CD4-positive, alpha-beta T cell (primary cell): ENCODE results near the gene FRMD6. TPM values are rescaled to one million over a fixed set of nuclear protein-coding genes. Genes with fewer than 3 reads are reported as not detected.

Source experiments
- ATAC-seq: fragments of 200-7000 bp; cut with Tn5 transposase; one replicate; pipeline ENCODE4 v1.10.0; 2022; ENCODE audit warnings: mild to moderate bottlenecking; ENCODE audit not compliant: poor library complexity
- CTCF ChIA-PET: fragments of 350-600 bp; sonication (Branson Sonifier 250); formaldehyde crosslinking; loops from one replicate; lab custom pipeline; 2021; ENCODE audit warnings: antibody characterized with exemption, inconsistent platforms; lab: Charles Lee
- POLR2A ChIA-PET: fragments of 350-600 bp; sonication (Branson Sonifier 250); formaldehyde crosslinking; loops from one replicate; lab custom pipeline; 2021; ENCODE audit warnings: antibody characterized with exemption, inconsistent platforms; lab: Charles Lee
- DNase-seq, 14 experiments: peaks; one replicate each; pipeline ENCODE4 v3.0.0-alpha.2; 2013 to 2020; ENCODE audit warnings: mixed read lengths in 2 of 14
- H3K27ac ChIP-seq, 2 donors: one replicate each; pipeline versions ENCODE4 v1.5.1 to v1.7.0; 2013; ENCODE audit warnings: low read length in 2 of 2, low read depth in 1 of 2, mild to moderate bottlenecking in 1 of 2
- H3K27me3 ChIP-seq, 2 experiments: 1 replicate in 1 of 2; 2 replicates in 1 of 2; pipeline versions ENCODE4 v1.6.1 to v1.7.0; 2013; ENCODE audit warnings: low read length in 2 of 2, control low read depth in 1 of 2, mild to moderate bottlenecking in 1 of 2, moderate library complexity in 1 of 2; ENCODE audit not compliant: insufficient read depth in 2 of 2, control insufficient read depth in 1 of 2
- H3K36me3 ChIP-seq: one replicate; pipeline ENCODE4 v1.6.1; 2013; ENCODE audit warnings: low read length, control low read depth; ENCODE audit not compliant: insufficient read depth
- H3K4me1 ChIP-seq: one replicate; pipeline ENCODE4 v1.6.1; 2013; ENCODE audit warnings: low read length, control low read depth; ENCODE audit not compliant: insufficient read depth
- H3K4me3 ChIP-seq: one replicate; pipeline ENCODE4 v1.5.1; 2013; ENCODE audit warnings: mild to moderate bottlenecking, low read length, moderate library complexity
- H3K9me3 ChIP-seq, 2 experiments: 1 replicate in 1 of 2; 2 replicates in 1 of 2; pipeline versions ENCODE4 v1.6.1 to v1.7.0; 2013; ENCODE audit warnings: low read length in 2 of 2, mild to moderate bottlenecking in 2 of 2, control low read depth in 1 of 2, moderate library complexity in 1 of 2; ENCODE audit not compliant: control insufficient read depth in 1 of 2, insufficient read depth in 1 of 2
- H3K27ac Mint-ChIP-seq: one replicate; pipeline ENCODE4 v1.8.0; 2020; ENCODE audit warnings: mixed read lengths
- H3K27me3 Mint-ChIP-seq: one replicate; pipeline ENCODE4 v1.8.0; 2021; ENCODE audit warnings: mixed read lengths
- H3K36me3 Mint-ChIP-seq: one replicate; pipeline ENCODE4 v1.8.0; 2021; ENCODE audit warnings: low read depth, mixed read lengths
- H3K4me1 Mint-ChIP-seq: one replicate; pipeline ENCODE4 v1.8.0; 2021; ENCODE audit warnings: low read depth, mixed read lengths
- H3K4me3 Mint-ChIP-seq: one replicate; pipeline ENCODE4 v1.8.0; 2020; ENCODE audit warnings: mild to moderate bottlenecking, mixed read lengths
- H3K9me3 Mint-ChIP-seq: one replicate; pipeline ENCODE4 v1.8.0; 2020; ENCODE audit warnings: mixed read lengths
- intact Hi-C, 2 experiments: fragments of 100-400 bp; cut with DNase I in 1 of 2; cut with micrococcal nuclease in 1 of 2; formaldehyde crosslinking; loops; one replicate each; pipeline versions ENCODE4 v1.15.1 to v1.9.0; 2023 to 2025; cut with DNase I, micrococcal nuclease
- total RNA-seq, 174 experiments: library from RNA in 2 of 174; stranded (reverse) in 2 of 174; gene quantifications; one replicate each; pipeline ENCODE4 v1.2.3 and lab custom pipeline; 2021 to 2026
- TF ChIP-seq, protein P1 (sequence below): fragments of 200-600 bp; IDR thresholded peaks from one replicate; pipeline ENCODE4 v1.8.0; 2022; ENCODE audit warnings: antibody characterized with exemption, mild to moderate bottlenecking

FRMD6 gene
- total RNA-seq, 2 experiments from 2014 or later, result 1.4 to 1.5 TPM

DNA sequence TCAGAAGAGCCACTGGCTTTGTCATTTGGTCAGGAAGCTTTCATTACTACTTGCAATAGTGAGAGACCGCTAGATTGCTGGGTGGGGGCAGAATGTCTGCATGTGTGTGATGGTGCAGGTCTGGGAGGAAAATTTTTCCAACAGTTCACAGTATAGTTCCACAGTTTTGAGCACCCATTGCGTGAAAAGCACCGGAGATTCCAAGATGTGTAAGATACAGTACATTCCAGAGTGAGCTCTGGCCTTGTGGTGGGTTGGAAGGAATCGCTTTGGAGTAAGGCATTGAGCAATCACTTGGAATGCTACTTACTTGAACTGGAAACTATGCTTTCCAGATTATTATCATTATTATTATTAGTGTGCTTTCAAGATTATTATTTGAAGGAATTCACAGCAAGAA lies 47.6 kb upstream of the FRMD6 start:
- Histone ChIP-seq H3K4me3 (no peak overlapping the region), H3K27ac (no peak overlapping the region), H3K4me1 (no peaks in the 10 kb centered on the region), H3K9me3 (no peaks in the 10 kb centered on the region), H3K27me3 (peaks cover 4% of the 10 kb centered on the region in 2 experiments), H3K36me3 (no peaks in the 10 kb centered on the region)
- H3K27ac Mint-ChIP-seq, result no peak overlapping the region
- intact Hi-C loops, result no loop called here
- H3K4me1 Mint-ChIP-seq, result no peaks in the 10 kb centered on the region
- ATAC-seq (no peak), DNase-seq (no peak)
- H3K9me3 Mint-ChIP-seq, result no peaks in the 10 kb centered on the region
- no peaks in the 10 kb centered on the region for H3K36me3 Mint-ChIP-seq
- H3K27me3 Mint-ChIP-seq, result peaks cover 21% of the 10 kb centered on the region
- no peak overlapping the region for H3K4me3 Mint-ChIP-seq
- ChIA-PET POLR2A (no interaction called here), CTCF (no interaction called here)
- TF ChIP-seq, protein P1, sequence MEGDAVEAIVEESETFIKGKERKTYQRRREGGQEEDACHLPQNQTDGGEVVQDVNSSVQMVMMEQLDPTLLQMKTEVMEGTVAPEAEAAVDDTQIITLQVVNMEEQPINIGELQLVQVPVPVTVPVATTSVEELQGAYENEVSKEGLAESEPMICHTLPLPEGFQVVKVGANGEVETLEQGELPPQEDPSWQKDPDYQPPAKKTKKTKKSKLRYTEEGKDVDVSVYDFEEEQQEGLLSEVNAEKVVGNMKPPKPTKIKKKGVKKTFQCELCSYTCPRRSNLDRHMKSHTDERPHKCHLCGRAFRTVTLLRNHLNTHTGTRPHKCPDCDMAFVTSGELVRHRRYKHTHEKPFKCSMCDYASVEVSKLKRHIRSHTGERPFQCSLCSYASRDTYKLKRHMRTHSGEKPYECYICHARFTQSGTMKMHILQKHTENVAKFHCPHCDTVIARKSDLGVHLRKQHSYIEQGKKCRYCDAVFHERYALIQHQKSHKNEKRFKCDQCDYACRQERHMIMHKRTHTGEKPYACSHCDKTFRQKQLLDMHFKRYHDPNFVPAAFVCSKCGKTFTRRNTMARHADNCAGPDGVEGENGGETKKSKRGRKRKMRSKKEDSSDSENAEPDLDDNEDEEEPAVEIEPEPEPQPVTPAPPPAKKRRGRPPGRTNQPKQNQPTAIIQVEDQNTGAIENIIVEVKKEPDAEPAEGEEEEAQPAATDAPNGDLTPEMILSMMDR, result no peak

DNA sequence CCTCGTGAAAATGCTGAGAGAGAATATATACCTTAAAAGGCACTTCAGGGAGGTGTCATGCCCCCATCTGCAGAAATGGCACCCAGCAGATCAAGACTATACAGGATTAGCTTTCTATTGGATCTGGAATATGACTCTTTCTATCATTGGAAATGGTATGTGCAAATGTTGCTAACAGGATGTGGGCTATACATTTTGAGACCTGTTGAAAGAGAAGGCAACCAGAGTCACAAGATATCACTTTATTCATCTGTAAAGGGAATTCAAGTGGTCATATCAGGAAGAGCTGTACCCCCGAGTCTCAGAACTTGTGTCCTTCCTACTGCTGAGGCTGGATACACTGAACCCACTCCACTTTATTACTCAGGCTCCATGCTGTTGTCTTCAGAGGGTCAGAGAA lies 46.1 kb upstream of the FRMD6 start:
- peaks cover 26% of the 10 kb centered on the region for H3K27me3 Mint-ChIP-seq

DNA sequence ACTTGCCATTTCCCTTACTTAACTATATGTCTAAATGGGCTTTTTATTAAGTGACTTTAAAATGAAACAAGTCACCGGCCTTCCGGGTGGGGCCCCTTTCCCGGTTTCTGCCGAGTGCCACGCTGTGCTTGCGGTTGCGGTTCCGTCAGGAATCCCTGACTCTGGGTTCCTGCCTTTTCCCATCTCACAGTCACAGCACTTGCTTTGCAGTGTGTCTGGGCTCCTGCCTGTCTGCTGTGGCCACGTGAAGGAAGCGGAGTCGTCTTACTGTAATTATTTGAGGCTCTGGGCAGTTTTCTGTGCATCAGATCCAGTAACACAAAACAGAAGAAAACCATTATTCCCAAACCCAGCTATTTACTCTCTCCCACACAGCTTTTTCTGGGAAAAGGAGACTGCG lies 44.0 kb upstream of the FRMD6 start:
- intact Hi-C loops, result loop anchor here in 1 of 2 experiments (1.0 kb wide), 1 partner anchor 8 kb away; no protein-coding TSS in a partner anchor
- Mint-ChIP-seq H3K4me1 (no peaks in the 10 kb centered on the region), H3K27me3 (peaks cover 26% of the 10 kb centered on the region), H3K27ac (no peak overlapping the region), H3K9me3 (no peaks in the 10 kb centered on the region), H3K4me3 (no peak overlapping the region), H3K36me3 (no peaks in the 10 kb centered on the region)
- Histone ChIP-seq H3K9me3 (no peaks in the 10 kb centered on the region), H3K27me3 (peaks cover 0 to 4% of the 10 kb centered on the region in 2 experiments), H3K4me3 (no peak overlapping the region), H3K36me3 (no peaks in the 10 kb centered on the region), H3K27ac (no peak overlapping the region), H3K4me1 (no peaks in the 10 kb centered on the region)
- TF ChIP-seq, protein P1, result no peak
- ChIA-PET POLR2A (no interaction called here), CTCF (no interaction called here)
- no peak for ATAC-seq
- DNase-seq, result no peak

More for the DNA sequence above, 46.1 kb upstream of the FRMD6 start:
- Mint-ChIP-seq H3K36me3 (no peaks in the 10 kb centered on the region), H3K27ac (no peak overlapping the region), H3K4me3 (no peak overlapping the region), H3K9me3 (no peaks in the 10 kb centered on the region), H3K4me1 (no peaks in the 10 kb centered on the region)
- Histone ChIP-seq H3K27ac (no peak overlapping the region), H3K4me3 (no peak overlapping the region), H3K9me3 (no peaks in the 10 kb centered on the region), H3K36me3 (no peaks in the 10 kb centered on the region), H3K4me1 (no peaks in the 10 kb centered on the region), H3K27me3 (peaks cover 0 to 4% of the 10 kb centered on the region in 2 experiments)
- ChIA-PET CTCF (no interaction called here), POLR2A (no interaction called here)
- ATAC-seq (no peak), DNase-seq (no peak)
- intact Hi-C loops, result no loop called here
- TF ChIP-seq, protein P1, result no peak
